GM21723 (cell line): Measurements from ENCODE around the gene TMEM129.

Experiments
- ATAC-seq: cut with Tn5 transposase; IDR thresholded peaks from one replicate; pipeline ENCODE4 v1.9.1; 2021; ENCODE audit warnings: mild to moderate bottlenecking, moderate library complexity; ENCODE audit not compliant: unreplicated experiment

TMEM129 gene

GRCh38 chr4:1745165-1745564 is 24.0 kb upstream of the TMEM129 start:
- ATAC-seq = no peak

DNA sequence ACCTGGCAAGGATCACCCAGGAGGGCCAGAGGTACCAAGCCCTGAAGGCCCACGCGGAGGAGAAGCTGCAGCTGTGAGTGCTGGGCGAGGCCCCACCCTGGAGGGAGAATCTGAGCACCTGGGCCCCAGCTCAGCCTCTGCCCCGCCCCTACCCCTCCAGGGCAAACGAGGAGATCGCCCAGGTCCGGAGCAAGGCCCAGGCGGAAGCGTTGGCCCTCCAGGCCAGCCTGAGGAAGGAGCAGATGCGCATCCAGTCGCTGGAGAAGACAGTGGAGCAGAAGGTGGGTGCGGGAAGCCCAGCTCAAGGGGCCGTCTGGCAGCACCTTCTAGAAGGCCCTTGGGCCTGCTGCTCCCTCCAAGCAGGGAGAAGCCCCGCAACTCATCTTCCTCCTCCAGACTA is 23.4 kb upstream of the TMEM129 start:
- no peak for ATAC-seq

DNA sequence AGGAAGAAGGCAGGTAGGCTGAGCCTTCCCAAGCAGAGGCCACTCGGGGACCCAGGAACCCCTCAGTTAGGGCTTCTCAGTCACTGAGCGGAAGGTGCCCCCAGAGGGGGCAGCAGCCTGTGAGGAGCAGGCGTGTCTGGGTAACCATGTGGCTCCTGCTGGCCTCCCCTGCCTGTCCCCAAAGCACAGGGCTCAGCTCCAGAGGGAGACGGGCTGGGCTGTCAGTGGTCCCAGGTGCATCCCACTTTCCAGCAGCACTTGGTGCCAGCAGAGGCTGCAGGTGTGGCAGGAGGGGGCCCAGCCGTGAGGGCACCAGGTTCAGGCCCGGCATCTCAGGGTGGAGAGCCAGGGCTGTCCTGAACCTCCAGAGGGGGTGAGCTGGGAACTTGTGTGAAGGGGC is 22.9 kb upstream of the TMEM129 start:
- no peak for ATAC-seq

DNA sequence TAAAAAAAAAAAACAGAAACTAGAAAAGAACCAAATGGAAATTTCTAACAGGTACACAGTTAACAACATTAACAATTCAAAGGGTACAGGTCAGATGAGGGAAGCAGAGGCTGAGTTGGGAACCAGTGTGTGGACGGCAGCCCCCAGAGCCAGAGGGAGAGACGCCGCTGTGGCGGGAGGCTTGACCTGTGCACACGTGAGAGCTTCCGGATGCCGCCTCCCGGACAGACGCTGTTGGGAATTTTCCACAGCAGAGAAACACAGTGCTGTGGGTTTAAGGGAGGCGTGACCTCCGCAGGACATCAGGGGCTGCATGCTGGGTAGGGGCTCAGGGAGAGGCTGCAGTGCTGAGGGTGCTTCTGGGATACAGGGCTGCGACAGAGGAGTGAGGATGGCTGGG is 22.4 kb upstream of the TMEM129 start:
- ATAC-seq = no peak

DNA sequence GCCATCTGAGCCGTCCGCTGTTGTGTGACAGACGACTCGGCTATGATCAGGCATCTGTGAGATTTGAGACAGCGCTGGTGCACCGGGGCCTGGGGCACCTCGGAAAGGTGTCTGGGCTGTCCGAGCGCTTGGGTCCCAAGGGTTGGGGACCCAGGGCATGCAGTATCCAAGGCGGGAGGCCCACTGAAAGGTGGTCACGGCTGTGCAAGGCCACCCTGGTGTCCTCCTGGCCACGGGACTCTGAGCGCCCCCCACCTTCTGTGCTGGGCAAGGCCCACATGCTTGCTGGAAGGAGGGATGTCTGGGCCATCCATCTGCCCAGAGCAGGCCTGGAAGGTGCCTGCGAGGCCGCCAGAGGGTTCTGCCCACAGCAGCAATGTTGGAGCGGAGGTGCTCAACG is 20.1 kb upstream of the TMEM129 start:
- no peak for ATAC-seq

- no peak for ATAC-seq
Observed at GRCh38 chr4:1740021-1740545, 19.0 kb upstream of the TMEM129 start.

DNA sequence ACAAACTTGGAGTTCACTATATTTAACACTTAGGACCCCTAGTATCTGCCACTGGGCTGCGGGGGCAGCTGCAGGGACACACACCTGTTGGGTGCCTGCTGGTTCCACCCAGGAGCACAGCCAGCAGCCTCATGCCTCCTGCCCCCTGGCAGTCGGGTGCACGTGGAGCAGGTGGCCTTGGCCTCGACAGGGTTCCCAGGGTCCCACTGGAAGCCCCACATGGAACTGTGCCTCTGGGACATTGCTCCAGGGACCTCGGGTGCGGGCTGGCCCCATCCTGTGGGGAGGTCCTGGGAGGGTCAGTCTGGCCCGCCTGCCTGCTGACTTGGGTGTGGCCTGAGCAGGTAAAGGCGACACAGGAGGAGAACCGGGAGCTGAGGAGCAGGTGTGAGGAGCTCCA is 18.2 kb upstream of the TMEM129 start:
- ATAC-seq = no peak

- ATAC-seq = no peak
Observed at GRCh38 chr4:1738410-1738809, 17.3 kb upstream of the TMEM129 start.

DNA sequence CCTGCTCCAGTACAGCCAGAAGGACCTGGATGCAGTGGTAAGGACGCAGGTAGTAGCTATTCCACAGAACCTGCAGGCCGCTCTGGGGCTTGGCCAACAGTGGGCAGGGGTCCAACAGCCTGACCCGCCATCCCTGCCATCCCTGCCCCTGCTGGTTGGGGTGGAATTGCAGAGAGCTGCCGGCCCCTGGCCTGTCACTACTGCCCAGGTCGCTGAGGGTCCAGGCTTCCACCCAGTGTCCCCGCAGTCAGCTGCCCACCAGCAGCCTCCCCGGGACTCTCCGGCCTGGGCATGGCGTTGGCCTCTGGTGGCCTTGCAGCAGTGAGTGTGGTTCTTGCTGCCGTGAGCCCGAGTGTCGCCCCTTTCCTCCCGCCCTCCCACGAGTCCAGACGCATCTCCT is 16.5 kb upstream of the TMEM129 start:
- ATAC-seq = no peak

GRCh38 chr4:1736812-1737211 is 15.7 kb upstream of the TMEM129 start:
- ATAC-seq = no peak

GRCh38 chr4:1735215-1735614 is 14.1 kb upstream of the TMEM129 start:
- no peak for ATAC-seq

DNA sequence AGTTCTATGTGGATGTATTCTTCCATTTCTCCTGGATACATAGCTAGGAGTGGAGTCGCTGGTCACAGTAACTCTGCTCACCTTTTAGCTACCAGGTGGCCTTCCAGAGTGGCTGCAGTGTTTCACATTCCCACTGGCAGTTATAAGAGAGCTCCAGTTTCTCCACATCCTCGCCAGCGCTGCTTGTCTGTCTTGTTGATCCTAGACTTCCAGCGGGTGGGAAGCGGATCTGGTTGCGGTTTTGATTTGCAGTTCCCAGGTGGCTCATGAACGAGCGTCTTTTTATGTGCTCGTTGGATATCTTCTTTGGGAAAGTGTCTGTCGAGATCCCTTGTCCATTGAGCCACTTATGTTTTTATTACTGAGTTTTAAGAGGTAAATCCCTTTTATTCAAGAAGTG is 11.8 kb upstream of the TMEM129 start:
- ATAC-seq = no peak

GRCh38 chr4:1731180-1731579 is 10.1 kb upstream of the TMEM129 start:
- no peak for ATAC-seq

GRCh38 chr4:1730532-1731135 is 9.5 kb upstream of the TMEM129 start:
- ATAC-seq = no peak

DNA sequence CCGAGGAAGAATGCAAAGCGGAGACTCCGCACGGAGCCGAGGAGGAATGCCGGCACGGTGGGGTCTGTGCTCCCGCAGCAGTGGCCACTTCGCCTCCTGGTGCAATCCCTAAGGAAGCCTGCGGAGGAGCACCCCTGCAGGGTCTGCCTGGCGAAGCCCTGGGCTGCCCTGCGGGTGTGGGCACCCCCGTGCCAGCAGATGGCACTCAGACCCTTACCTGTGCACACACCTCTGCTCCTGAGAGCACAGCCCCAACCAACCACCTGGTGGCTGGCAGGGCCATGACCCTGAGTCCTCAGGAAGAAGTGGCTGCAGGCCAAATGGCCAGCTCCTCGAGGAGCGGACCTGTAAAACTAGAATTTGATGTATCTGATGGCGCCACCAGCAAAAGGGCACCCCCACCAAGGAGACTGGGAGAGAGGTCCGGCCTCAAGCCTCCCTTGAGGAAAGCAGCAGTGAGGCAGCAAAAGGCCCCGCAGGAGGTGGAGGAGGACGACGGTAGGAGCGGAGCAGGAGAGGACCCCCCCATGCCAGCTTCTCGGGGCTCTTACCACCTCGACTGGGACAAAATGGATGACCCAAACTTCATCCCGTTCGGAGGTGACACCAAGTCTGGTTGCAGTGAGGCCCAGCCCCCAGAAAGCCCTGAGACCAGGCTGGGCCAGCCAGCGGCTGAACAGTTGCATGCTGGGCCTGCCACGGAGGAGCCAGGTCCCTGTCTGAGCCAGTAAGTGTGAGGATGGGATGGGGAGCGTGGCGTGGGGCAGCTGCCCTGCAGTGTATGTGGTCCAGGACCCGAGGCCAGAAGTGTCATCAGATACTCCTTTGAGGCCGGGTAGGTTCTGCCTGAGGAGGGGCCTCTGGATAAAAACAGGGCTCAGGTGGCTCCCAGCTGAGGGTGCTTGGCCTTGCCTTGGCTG is 7.2 kb upstream of the TMEM129 start:
- no peak for ATAC-seq

DNA sequence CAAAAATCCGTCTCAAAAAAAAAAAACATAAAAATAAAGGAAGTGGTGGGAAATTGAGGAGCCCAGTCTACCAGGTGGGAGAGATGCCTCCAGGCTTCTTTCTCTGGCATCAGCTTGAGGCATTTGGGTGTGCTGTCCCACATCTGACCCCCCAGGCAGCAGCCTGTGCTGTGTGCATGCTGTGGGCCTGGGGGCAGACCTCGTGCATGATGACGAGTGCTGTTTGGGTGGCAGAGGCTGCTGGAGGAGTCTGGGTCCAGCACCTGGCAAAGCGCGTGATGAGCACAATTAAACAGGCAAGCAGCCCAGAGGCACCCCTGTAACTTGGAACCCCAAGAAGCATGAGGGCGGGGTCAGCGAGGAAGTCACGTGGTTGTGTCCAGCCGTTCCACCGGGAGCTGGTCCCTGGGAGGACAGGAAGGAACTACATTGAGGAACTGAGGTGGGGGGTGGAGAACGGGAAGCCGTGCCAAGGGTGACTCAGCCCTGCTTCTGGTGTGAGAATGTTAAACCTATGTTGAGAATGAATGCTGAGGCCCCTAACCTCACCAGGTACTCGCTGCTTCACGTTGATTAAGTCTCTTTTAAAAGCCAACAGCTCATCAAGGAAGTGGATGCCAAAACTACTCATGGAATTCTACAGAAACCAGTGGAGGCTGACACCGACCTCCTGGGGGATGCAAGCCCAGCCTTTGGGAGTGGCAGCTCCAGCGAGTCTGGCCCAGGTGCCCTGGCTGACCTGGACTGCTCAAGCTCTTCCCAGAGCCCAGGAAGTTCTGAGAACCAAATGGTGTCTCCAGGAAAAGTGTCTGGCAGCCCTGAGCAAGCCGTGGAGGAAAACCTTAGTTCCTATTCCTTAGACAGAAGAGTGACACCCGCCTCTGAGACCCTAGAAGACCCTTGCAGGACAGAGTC is 6.3 kb upstream of the TMEM129 start:
- no peak for ATAC-seq

DNA sequence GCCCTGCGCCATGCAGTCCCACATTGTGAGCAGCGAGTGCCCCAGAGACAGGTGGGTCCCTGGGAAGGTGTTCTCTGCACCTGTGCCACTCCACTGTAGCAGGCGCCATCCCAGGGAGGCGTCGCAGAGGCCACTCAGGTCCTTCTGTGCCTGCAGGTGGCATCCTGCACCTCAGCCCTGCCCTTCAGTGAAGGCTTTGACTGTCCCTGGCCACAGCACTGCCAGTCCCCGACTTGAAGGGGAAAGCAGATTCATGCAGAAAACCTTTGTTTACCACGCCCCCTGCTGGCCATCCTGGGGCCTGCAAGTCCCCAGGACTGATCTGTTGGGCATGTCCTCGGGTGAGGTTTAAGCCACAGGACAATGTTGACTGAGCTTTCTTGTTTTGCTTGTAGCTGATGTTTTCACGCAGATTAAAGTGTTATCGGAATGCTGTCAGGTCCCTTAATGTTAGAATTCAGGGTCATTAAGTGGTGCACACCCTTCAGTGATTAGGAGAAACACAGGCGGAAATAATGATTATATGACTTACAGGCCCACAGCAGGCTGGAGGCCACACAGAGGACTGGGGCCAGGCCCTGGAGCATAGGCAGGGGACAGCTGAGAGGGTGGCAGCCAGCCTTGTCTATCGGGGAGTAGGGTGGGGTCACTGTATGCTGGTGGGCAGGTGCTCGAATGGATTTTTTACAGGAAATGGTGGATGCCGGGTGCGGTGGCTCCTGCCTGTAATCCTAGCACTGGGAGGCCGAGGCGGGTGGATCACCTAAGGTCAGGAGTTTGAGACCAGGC is 5.2 kb upstream of the TMEM129 start:
- ATAC-seq = no peak

- ATAC-seq = no peak
Observed at GRCh38 chr4:1725521-1725920, 4.4 kb upstream of the TMEM129 start.

GRCh38 chr4:1723131-1723801 is 2.1 kb upstream of the TMEM129 start:
- no peak for ATAC-seq

DNA sequence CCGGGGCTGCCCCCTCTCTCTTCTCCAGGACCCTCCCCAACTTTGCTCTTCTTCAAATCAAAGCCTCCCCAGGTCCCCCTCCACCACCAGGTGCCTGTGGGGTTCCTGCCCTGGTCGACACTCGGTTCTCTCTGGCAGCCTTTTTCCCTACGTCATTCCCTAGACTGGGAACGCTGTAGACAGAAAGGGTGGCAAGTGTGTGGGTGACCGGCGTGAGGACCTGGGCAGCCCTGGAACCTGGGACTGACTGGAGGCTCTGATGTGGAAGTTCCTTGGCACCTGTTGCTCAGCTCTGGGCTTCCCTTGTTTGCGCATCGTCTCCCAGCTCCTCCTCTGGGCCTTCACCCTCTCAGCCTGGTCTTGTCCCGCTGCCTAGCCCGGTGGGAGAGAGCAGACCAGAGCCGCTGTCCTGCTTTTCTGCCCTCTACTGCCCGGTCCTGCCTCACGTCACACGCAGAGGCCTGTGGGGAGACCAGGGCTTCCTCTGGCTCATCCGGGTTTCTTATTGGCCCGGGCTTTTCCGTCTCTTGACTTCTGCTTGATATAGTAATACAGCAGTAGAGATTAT is 1.5 kb upstream of the TMEM129 start:
- ATAC-seq = no peak
